Prostate gland (tissue), 2 donors: Measurements from ENCODE around the gene AKT1.

ENCODE experiments used
- POLR2A ChIP-seq: fragments of 450-650 bp; IDR thresholded peaks from one replicate; pipeline ENCODE4 v1.6.1; 2016; ENCODE audit warnings: antibody characterized with exemption, mild to moderate bottlenecking
- POLR2AphosphoS5 ChIP-seq: sonication (generic); formaldehyde crosslinking; IDR thresholded peaks from one replicate; pipeline ENCODE4 v1.6.1; 2017; ENCODE audit warnings: antibody characterized with exemption
- TF ChIP-seq, protein P1 (sequence below), 4 experiments: fragments of 200-600 bp in 2 of 4; fragments of 450-650 bp in 2 of 4; sonication (generic) in 2 of 4; IDR thresholded peaks; 1 replicate in 3 of 4; 2 replicates in 1 of 4; pipeline ENCODE4 v1.5.1; 2016 to 2019; ENCODE audit warnings: antibody characterized with exemption in 4 of 4, mild to moderate bottlenecking in 2 of 4, moderate library complexity in 2 of 4

DNA sequence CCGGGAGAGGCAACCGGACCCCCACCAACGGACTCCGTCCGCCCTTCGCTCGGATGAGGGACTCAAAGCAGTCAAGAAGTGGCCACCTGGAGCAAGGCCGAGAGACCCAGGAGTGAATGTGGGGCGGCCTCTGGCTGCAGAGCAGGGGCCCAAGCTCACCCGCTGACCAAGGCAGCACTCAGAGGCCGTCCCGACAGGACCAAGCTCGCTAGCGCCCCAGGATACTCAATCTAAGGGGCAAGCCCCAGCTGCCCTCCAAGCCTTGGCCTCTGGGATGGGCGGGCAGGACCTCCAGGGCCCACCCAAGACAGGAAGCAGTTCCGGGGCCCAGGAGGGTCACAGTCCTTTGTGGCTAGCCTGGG, 936 bp downstream of the AKT1 start:
- TF ChIP-seq, protein P1, sequence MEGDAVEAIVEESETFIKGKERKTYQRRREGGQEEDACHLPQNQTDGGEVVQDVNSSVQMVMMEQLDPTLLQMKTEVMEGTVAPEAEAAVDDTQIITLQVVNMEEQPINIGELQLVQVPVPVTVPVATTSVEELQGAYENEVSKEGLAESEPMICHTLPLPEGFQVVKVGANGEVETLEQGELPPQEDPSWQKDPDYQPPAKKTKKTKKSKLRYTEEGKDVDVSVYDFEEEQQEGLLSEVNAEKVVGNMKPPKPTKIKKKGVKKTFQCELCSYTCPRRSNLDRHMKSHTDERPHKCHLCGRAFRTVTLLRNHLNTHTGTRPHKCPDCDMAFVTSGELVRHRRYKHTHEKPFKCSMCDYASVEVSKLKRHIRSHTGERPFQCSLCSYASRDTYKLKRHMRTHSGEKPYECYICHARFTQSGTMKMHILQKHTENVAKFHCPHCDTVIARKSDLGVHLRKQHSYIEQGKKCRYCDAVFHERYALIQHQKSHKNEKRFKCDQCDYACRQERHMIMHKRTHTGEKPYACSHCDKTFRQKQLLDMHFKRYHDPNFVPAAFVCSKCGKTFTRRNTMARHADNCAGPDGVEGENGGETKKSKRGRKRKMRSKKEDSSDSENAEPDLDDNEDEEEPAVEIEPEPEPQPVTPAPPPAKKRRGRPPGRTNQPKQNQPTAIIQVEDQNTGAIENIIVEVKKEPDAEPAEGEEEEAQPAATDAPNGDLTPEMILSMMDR (IDR thresholded peaks at IDR 0.05), result no peak
- TF ChIP-seq POLR2A (no peak), POLR2AphosphoS5 (no peak)
